ENCODE results near the gene GRB10.

The GRB10 gene

DNA sequence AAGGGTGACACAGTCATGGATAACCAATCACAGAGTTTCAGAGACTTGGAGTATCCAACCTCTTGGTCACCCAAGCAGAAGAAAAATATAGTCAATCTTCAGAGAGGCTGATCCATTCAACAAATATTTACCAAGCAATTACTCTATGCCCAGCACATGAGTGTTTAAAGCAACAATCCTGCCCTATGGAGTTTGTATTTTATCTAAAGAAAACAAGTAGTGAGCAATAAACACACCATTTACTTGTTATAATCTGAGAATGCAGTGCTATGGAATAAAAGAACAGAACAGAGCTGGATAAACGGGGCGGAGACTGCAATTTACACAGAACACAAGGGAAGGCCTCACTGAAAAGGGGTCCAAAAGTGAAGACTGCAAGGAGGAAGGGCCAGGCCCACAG, 63.8 kb downstream of the GRB10 start:
- DNase-seq (ENCODE audit: low spot score) = no peak

DNA sequence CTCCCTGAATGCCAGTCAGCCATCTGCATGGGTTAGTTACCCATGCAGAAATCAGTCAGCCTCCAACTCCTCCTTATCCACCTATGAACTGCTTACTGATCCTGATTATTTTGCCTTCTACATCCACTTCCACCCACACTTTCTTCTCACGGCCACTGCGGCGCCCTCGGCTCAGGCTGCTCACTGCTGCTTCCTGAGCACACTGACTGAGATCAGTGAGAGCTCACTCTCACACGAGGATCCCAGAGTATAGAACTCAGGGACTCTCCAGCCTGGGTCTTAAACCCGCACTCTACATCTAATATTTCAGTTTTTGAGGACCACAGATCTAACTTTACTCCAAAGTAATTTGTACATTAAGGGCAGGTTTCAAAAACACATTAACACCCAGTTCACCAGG, 64.4 kb downstream of the GRB10 start:
- DNase-seq (ENCODE audit: low spot score) = no peak

DNA sequence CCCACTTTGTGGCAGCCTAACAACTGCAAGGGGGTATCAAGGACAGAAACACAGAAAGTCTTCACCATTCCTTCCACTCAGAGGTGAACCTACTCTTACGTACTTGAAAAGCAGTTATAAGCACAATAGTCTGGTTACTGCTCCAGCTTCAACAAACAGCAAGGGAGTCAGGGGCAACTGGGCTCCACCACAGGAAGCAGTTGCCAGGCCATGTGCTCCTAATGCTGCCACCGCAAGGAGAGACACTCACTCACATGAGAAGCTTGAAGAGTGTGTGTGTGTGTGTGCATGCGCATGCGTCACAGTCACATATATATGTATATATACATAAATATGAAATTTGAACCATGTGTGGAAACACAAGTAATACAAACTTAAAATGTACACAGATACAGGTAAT, 65.5 kb downstream of the GRB10 start:
- no peak for DNase-seq (ENCODE audit: low spot score)

DNA sequence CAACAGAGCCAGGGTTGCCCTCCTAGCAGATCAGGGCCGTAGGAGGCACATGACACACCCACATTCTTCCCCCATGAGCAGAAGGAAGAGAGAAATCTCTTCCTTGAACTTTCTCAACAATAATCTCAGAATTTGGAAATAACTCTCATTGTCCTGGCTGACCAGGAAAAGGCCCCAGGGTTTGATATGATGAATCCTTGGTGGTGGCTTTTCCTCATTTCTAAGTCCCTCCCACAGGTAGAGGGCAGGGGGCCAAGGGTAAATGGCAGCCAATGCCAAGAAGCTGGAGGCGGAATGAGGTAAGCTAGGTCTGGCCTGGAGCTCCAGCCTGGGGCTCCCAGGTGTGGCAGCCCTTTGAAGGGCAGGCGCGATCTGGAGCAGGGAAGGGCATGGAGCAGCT, 67.8 kb downstream of the GRB10 start:
- DNase-seq (ENCODE audit: low spot score) = no peak

DNA sequence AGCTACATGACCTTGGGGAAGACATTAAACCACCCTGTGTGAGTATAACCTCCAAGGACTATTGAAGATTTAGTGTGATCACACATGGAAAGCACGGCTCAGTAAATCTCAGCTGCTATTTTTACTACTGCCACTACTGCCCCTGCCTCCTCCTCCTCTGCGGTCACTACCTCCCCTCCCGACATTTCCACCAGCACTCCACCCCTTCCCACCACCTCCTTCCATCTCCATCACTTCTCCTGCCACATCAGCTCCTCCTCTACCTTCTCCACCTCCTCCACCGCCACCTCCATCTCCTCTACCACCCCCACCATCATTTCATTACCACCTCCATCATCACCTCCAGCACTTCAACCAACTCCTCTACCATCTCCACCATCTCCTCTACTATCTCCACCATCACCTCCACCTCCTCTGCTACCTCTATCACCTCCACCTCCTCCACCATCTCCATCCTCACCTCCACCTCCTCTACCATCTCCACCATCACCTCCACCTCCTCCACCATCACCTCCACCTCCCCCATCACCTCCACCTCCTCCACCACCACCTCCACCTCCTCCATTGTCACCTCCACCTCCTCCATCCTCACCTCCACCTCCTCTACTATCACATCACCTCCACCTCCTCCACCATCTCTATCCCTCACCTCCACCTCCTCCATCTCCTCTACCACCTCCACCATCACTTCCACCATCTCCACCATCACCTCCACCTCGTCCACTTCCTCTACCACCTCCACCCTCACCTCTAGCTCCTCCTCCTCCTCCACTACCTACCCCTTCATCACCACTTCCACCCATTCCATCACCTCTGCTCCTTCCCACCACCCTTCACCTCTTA, 69.4 kb downstream of the GRB10 start:
- no peak for DNase-seq (ENCODE audit: low spot score)

DNA sequence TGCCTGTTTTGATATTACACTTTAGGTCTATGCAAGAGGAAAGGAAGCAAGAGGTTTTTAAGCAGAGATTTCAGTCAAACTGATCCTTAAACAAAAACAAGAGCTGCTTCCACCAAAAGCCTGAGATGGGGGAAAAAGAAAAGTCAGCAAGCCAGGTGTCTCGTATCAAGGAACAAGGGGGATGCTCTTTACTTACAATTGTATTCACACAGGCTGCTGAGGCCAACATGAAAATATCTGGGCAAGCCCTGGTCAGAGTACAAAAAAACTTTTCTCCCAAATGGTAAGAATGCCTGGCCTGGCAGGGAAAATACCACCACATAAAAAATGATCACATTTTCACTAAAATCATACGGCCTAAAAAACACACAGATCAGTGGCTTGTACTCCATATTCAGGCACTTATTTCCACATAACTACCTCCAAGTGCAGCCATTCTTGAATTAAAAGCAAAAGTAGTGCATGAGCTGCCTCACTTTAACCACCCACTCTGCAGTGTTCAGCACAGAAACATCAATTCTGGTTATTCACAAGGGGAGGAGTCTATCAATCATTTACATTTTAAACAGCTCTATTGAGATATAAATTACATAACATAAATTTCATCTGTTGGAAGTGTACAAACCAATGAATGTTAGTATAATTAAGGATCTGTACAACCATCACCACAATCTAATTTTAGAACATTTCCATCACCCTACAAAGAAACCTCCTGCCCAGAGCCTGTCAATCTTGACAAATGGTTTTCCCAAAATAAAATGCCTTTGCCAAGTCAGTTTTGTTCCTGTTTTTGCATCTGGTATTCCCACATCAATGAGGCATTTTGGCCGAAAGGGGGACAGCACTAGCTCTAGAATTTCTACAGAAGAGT, 70.2 kb downstream of the GRB10 start:
- DNase-seq (ENCODE audit: low spot score) = no peak

DNA sequence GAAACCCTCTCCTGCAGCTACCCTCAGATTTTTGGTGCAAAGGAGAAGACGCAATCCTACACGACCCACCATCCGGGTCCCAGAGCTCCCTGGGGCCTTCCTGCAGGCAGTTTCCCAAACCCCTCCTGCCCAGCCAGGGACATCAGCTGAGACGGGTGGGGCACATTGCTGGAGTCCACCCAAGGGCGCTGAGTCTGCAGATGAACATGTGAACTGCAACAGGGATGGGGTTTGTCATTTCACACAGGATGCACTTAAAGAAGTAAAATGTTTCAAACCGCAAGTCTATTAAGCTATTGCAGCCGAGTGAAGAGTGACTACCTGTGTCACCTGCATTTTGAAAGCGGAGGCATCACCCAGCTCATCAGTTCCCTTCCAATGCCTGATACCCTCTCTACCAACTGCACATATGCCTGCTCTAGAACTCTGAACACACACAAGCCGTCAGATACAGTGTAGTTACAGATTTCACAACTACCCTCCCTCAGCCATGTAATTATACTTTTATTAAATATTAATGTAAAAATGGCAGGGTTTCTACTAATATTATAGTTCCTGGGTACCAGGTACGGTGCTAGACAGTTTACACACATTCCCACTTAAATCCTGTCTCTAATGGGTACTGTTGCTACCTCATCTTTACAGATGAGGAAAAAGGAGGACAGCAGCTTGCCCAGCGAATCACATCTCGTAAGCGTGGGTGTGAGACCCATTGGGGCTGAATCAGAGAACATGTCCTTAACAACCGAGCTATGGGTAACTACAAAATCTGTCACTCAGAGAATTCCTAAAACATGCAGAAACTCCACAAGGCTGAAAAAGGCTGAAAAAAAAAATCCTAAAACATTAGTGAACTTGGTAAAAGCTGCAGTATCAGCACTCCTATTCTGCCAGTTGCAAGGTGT, 71.2 kb downstream of the GRB10 start:
- peak; percentile 76 for DNase-seq (ENCODE audit: low spot score)

DNA sequence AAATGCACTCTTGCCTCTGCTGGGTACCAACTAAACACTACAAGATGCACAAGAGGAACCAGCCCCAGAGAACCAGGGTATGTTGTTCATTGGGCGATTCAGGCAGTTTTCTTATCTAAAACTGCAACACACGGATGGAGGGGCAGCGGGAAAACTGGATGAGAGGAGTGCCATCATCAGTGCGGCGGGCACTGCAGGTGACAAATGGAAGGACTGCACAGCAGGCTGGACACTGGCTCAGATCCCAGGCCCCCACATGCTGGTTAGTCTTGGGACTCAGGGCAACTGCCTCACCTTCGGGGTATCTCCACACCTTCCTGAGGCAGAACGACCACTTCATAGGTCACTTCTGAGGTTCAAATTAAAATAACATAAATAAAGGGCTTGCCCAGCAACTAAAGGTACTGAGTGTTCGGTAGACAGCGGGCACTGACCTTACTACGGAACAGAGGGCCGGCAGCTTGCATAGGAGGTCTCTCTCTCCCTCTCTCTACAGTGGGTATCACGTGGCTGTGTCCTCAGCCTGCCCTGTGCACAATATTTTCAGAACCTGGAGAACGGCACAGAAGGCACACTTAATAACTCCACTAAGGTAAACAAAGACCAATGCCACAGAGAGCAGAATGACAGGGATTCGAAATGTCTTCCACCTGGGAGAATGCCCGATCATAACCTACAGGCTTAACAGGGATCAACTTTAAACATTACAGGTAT, 72.1 kb downstream of the GRB10 start:
- no peak for DNase-seq (ENCODE audit: low spot score)

DNA sequence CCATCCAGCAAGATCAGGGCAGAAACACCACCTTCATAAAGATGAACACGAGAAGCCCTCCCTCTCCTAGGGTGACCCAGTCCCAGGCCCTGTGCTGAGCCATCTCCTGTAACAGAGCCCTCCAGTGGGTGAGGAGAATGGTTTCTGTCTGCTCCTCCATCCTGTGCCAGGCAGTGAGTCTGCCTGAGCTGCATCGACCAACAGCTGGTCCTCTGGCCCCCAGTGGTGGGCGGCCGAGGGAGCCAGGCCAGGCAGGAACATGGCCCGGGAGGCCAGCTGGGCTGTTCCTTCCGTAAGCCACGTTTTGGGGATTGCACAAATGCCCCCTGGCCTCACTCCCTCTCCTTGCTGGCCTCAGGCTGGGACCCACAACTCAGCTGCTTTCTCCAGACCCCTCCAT, 73.5 kb downstream of the GRB10 start:
- DNase-seq (ENCODE audit: low spot score) = no peak

DNA sequence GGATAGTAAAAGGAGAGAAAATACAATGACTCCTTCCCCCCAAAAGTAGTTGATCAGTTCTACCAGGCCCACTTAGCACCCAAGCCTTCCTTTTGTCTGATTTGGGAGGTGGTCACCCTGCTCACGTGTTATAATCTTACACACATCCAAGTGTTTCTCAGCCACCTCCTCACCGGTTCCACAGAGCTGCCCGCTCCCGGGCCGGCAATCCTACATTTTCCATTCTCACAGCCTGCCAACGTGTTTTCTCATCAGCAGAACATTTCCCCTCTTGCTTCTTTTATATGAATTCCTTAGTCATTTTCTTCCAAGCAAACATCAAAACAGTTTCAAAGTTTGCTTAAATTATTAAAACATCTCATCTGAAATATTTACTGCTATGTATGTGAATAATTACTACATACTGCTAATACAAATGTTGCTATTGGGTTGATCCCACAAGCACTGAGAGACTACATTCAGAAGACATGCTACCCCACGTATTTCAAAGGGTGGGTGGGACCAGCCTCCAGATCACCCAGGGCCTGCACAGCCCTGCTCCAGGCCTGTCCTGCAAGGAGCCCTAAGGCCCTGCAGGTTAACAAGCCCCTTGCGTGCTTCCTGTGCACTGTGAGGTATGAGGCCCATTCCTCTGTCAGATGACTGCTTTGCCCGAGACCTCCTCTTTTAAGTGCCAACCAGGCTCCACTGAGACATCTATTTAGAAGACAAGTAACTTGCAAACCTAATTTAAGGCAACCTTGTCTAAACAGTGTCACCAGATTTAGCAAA, 75.3 kb downstream of the GRB10 start:
- peak; percentile 34 for DNase-seq (ENCODE audit: low spot score)

DNA sequence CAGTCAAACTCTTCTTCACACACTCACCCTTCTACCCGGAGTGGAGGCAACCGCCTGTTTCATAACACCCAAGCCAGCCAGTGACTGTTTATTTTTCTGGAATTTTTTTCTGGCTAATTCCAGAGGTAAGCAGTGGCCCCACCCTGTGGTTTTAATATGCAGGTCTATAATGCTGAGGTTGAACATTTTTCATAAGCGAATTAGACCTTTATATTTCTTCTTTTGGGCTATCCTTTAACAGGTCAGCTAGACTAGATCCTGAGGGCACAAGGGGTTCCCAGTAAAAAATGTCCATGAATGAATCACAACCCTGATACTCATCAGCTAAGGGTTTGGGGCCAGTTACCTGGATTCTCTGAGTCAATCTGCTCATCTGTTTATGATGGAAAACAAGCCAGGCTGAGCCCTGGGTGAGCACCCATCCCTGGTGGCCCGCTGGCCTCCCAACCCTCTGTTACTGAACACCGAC, 76.2 kb downstream of the GRB10 start:
- no peak for DNase-seq (ENCODE audit: low spot score)

DNA sequence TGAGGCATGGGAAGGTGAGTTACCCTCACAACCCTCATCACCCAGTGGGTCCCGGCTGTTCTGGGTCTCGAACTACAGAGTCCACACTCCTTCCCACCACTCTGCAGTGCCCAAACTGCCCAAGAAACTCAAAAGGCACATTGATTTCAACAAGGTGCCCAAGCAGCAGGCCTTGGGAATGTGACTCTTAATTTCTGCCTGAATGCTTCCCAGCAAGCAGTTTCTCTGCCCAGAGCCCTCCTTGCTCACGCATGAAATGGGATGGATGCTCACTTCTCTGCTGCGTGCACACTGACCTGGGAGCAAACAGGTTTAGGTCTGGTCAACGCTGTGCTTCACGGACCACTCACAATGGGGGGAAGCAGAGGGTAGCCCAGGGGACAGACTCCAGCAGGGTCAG, 77.9 kb downstream of the GRB10 start:
- no peak for DNase-seq (ENCODE audit: low spot score)

DNA sequence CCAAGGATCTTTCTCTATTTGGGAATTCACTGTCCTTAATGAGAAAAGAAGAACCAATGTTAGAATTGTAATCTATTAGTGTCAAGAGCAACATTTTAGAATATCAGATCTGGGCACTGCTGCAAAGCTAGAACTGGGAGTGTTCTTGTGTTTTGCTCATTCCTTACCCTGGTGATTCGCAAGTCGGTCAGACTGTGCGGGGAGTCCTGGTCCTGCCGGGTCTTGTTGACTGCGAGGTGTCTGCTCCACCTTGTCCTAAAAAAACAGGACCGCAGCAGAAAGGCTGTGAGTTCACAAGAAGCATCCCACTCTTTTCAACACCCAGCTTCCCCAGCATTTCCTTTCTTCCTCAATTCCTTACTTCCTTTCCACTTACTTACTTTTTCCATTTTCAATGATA, 79.0 kb downstream of the GRB10 start:
- DNase-seq (ENCODE audit: low spot score) = no peak

DNA sequence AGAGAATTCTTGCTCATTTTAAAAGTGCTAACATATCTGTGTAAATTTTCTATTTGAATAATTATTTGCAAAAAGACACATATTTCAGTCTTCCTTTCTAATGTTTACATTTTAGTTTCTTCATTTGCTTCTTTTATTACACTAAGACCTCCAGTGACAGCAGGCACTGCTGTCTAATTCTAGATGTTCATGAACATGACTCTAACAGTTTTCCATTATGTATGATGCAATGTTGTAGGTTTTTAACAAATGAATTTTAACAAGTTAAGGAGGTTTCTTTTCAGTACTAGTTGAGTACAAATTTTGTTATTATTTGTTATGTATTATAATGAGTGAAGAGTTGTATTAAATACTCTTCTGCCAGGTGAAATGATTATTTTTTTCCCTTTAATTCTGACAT, 83.6 kb downstream of the GRB10 start:
- no peak for DNase-seq (ENCODE audit: low spot score)

DNA sequence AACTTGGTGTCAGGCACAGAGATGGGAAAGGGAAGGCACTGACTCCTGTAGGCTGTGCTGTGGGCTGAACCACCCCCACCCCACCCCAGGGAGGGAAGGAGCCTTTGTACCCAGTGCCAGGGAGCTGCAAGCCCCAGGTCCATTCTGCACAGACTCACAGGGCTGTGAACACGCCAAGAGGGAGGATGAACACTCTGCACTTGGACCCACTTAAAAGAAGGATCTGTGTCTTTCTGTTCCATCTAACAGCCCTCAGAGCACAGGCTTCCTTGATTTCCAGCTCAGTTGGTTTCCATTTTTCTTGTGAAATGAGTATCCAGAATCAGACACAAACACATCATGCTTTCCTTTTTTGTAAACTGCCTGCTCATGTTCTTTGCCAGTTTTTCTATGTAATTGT, 84.9 kb downstream of the GRB10 start:
- DNase-seq (ENCODE audit: low spot score) = no peak

DNA sequence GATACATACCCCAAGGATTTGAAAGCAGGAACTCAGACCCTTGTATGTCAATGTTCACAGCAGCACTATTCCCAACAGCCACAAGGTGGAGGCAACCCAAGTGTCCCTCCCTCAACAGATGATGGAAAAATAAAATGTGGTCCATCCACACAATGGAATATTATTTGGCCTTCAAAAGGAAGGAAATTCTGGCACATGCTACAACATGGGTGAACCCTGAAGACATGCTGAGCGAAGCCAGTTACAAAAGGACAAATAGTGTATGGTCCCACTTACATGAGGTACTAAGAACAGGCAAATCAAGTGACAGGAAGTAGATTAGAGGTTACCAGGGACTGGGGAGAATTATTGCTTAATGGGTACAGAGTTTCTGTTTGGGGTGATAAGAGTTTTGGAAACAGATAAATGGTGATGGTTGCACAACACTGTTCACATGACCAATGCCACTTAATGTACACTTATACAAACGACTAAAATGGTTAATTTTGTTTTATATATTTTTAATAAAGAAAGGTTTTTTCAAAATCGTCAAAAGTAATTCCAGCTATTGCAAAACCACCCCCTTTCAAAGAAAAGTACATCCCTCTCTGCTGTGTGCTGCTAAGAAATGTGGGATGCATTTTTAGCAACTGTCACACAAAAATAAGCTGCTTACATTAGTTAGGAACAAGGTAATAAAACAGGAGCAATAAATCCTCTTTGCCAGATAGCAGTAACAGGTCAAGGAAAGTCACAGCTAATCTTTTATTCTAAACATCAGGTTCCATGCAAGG, 85.7 kb downstream of the GRB10 start:
- DNase-seq (ENCODE audit: low spot score) = no peak

DNA sequence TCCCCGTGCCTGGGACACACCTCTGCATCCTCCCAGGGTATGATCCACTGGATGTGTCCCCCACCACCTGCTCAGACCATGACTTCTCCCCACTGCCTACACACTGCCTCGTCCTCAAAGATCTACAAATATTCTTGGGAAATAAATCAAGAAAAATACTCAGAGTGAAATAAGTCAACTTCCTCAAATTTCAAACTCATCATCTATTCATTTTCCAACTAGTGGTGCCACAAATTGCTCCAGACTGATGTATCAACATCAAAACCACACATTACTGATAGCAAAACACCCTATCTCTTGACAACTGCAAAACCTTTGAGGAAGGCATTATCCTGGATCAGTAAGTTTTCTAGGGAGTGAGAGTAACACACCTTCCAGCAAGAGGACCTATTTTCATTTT, 87.7 kb downstream of the GRB10 start:
- DNase-seq (ENCODE audit: low spot score) = no peak

DNA sequence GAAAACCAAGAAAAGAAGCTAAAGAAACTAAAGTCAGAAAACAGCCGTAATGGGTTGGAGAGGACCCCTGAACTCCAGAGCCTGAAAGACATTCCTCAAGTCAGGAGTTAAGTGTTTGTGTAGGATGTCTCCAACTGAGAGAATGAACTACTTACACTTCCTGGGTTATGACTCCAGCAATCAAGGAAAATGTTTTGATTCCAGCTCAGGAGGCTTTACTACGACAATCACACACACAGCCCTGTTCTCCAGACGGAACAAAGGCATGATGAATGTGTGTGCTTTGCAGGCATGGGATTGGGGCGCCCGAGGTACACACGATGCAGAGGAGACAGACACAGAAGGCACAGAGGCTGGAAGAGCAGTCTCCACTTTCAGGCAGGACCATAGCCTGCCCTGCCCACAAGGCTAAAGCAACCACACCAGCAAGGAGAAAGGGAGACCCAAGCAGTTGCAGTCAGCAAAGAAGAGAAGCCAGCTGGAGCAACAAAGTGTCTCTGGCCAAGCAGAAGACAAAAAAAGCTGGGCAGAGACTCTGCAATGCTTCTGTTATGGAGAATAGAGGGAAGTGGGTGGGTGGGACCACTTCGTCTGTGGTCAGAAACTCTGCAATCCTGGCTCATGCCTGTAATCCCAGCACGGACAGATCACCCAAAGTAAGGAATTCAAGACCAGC, 89.1 kb downstream of the GRB10 start:
- no peak for DNase-seq (ENCODE audit: low spot score)

DNA sequence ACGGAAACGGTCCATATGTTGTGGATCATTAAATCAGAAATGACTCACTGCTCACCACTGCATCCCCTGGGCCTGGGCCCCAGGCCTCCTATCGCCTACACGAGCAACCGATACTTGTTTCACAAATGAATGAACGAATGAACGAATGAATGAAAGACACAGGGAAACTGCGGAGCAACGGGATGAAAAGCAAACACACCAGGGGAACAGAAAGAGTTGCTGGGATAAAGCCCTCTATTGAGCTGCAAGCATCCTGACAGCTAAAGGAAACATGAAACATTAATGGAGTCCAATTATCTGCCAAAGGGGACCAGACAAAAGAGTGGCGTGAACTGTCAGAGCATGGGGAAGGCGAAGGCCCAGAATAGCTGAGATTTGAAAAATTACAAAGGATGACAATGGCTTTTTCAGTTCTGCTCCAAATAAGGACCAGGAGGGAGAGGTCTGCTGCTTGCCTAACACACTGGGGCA, 92.1 kb downstream of the GRB10 start:
- DNase-seq (ENCODE audit: low spot score) = no peak
